GM21737 (cell line): ENCODE results near the gene GPATCH2.
A peak's percentile ranks its signal among the peaks of the same experiment; 100 is the strongest.
"Not testable (repeated sequence)": the region's sequence is repeated elsewhere in the genome, so short reads cannot be mapped to it uniquely, and the experiment has no call there.

ENCODE experiments used
- ATAC-seq: cut with Tn5 transposase; IDR thresholded peaks from one replicate; pipeline ENCODE4 v1.9.1; 2021; ENCODE audit warnings: mild to moderate bottlenecking, moderate library complexity; ENCODE audit not compliant: unreplicated experiment

GPATCH2 gene

DNA sequence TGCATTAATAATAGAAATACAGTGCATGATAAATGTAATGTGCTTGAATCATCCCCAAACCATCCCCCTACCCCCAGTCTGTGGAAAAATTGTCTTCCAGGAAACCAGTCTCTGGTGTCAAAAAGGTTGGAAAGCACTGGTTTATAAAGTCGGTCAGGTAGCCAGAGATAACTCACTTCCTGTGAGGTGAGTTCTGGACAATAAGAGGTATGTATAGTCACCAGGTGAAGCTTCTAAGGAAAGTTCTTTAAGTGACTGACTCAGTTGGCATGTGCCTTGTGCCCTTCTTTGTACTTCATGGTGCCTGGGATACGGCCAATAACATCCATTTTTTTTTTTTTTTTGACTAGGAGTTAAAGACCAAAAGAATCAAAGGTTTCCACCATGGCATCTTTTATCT lies 103.7 kb downstream of the GPATCH2 start:
- no peak for ATAC-seq

DNA sequence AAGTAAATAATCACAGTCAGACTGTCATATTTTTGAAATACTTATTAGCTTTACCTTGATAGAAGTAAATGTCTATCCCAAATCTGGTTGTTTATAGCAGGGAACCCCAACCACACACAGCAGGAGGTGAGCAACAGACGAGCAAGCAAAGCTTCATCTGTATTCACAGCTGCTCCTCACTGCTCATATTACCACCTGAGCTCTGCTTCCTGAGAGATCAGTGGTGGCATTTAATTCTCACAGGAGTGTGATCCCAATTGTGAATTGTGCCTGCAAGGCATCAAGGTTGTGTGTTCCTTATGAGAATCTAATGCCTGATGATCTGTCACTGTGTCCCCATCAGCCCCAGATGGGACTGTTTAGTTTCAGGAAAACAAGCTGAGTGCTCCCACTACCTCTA lies 104.3 kb downstream of the GPATCH2 start:
- ATAC-seq, result no peak

DNA sequence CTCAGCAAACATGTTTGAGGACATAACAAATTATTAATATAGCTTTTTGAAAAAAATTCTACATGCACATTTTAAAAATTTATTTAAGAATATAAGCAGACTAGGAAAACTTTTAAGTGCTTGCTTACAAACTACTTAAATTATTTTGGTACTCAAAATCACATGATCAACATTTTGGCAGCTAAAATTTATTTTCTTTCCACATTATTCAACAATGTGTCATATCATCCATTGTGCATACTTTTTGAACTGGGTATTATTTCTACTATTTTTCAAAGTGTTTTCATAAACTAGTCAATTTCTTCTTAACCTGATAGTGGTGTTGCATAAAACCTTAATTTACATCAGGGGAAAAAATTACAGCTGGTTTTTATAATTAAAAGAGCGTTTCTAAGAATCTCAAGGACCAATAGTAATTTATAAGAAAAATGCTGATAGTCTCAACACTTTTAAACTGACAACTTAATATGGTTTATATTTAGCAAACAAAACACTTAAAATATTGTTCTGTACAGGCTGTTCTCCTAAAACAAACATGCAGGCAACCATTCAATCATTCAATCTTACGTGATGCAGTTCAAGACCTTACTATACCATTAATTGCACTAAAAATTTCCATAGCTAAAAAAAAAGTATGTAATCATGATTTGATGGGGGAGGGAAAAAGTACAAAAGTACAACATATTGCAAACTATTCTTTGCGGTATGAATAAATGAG lies 105.0 kb downstream of the GPATCH2 start:
- no peak for ATAC-seq

DNA sequence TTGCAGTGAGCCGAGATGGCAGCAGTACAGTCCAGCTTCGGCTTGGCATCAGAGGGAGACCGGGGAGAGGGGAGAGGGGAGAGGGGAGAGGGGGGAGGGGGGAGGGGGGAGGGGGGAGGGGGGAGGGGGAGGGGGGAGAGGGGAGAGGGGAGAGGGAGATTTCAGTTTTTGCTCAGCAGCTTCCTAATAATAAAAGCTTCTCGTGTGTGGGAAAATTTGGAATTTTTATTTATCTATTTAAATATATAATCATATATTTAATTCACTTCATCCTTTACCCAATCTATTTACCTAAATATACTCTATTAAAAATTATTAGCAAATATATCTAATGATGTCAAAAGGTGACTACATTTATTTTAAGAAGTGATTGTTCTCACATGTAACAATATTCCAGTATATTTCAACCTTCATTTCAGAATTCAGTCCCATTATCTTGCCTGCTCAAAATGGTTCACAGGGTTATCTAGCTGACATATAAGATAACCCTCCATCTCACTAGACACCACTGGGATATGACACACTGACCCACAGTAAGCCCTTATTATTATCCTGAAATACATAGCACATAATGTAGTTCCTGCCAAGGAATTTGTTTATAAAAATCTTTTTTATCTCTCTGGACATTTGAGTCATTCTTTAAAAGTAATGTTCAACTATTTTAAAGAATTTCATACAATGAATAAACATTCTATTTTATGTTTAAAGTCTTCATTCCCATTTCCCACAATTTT lies 105.9 kb downstream of the GPATCH2 start:
- ATAC-seq, result no peak

DNA sequence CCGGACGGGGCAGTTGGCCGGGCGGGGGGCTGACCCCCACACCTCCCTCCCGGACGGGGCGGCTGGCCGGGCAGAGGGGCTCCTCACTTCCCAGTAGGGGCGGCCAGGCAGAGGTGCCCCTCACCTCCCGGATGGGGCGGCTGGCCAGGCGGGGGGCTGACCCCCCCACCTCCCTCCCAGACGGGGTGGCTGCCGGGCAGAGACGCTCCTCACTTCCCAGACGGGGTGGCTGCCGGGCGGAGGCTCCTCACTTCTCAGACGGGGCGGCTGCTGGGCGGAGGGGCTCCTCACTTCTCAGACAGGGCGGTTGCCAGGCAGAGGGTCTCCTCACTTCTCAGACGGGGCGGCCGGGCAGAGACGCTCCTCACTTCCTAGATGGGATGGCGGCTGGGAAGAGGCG lies 107.0 kb downstream of the GPATCH2 start:
- ATAC-seq, result not testable (repeated sequence)

DNA sequence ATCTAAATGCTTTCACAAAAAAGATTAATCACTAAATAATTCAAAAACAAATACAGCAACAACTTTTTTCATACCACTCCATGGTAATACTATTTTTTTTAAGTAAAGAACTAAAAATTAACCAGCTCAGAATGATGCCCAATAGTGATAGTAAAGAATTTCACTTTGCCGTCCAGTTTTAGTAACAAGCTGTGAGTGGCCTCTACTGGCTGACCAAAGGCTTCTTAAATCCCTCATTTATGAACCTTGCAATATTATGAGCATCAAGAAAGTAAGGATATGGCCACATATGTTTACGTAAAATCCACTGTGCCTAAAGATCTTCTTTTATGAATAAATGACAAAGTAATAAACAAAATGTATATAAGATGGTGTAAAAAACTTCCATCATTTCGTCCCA lies 108.6 kb downstream of the GPATCH2 start:
- ATAC-seq, result no peak

DNA sequence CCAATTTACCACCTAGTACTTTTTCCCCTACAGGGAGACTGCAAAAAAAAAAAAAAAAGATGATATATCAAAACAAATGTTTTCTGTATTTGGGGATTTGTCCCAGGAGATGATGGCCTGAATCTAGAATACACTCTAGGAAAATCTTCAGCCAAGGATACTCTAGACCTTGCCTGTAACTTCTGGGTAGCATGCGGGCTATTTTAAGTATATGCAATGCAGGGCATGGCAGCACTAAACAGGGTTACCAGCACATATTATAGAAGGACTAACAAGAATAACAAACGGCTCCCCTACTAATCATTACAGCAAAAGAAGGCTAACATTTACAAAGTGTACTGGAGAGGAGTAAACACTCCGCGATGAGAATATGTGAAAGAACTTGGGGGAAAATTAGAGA lies 109.6 kb downstream of the GPATCH2 start:
- no peak for ATAC-seq

DNA sequence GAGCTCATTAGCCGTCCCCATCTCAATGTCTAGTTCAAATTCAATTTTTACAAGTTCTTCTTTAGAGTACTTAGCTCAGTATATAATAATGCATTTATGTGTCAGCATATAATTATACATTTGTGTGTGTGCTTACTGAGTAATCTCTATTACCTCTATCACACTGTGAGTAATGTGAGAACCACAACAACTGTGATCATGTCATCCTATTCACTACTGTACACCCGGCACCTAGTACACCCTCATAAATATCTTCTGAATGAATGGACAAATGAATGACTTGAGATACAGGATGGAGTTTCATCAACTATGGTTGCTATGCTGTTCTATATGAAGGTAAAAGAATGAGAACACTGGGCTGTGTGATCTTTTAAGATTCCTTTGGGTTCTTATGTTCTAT lies 124.0 kb downstream of the GPATCH2 start:
- no peak for ATAC-seq

DNA sequence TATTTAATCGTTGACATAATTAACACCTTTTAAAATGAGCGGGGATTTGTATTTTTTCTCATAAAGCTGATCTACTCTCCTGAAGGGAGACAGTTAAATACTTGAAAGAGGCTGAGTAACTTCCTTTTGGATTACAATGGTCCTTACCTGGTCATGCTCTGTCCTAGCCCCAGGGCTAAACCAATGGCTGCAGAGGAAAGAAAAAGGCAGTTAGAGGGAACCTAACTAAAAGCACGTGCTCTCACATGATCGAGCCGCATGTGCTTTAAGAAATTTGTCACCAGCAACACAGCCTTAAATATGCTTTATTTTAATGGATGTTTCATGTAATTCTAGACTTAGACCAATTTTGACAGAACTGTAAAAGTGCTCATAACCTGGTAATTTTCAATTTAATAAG lies 132.7 kb downstream of the GPATCH2 start:
- no peak for ATAC-seq

DNA sequence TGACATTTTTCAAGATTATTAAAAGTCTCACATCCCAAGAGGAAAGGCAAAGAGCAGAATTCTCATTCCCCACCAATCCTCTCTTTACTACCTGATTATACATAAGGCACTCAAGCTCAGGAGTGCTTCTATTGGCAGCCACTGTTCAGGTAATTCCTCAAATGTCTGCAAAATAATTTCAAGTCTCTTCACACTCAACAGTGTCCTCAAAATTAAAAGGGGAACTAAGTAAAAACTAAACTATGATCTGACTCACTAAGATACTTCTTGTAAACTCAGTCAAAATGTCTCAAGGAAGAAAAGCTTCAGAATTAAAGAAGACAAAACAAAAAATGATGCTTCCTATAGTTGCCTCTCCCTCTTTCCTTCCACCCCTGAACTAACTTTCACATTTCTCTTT lies 135.6 kb downstream of the GPATCH2 start:
- ATAC-seq, result peak; percentile 85

DNA sequence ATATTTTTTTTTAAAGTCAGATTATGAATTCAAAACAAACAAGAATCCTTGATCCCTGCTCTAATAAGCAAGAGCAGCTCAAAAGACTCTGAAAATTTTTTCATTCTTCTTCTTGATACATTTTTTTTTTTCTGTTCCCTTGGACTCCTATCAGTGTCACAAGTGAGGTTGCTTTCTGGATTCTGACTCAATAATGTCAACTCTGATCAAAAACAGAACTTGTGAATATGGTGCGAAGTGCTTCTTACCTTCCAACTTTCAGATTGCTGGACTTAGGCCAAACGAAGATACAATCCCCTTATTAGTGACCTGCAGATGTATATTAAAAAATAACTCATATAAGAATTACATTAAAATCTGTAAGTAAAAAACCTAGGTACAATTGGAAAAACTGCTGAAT lies 136.1 kb downstream of the GPATCH2 start:
- peak; percentile 51 for ATAC-seq

DNA sequence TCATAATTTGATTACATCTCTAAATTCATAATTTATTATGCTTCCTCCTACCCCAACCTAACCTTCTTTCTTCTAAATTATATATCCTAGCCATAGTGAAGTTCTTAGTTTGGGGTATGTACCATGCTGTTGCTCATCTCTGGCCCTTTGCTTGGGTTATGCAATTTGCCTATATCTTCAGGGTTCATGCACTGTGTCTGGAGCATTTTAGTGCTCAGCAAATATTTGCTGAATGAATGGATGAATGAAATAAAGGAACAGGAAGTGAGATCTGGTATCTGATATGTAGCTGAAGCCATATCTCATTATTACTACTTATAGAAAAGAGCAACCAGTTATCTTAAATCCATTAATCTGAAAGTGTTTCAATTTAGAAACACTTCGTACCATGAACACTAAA lies 137.6 kb downstream of the GPATCH2 start:
- no peak for ATAC-seq

DNA sequence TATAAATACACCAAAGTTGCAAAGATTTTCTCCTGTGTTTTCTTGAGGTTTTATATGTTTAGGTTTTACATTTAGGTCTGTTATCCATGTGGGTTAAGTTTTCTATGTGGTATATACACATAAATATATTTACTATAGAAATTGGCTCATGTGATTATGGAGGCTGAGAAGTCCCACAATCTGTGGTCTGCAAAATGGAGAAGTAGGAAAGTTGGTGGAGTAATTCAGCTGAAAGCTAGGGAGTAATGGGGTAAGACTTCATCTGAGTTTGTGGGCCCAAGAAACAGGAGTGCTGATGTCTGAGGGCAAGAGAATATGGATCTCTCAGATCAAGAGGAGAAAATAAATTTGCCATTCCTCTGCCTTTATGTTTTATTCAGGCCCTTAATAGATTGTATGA lies 146.0 kb downstream of the GPATCH2 start:
- ATAC-seq, result no peak

DNA sequence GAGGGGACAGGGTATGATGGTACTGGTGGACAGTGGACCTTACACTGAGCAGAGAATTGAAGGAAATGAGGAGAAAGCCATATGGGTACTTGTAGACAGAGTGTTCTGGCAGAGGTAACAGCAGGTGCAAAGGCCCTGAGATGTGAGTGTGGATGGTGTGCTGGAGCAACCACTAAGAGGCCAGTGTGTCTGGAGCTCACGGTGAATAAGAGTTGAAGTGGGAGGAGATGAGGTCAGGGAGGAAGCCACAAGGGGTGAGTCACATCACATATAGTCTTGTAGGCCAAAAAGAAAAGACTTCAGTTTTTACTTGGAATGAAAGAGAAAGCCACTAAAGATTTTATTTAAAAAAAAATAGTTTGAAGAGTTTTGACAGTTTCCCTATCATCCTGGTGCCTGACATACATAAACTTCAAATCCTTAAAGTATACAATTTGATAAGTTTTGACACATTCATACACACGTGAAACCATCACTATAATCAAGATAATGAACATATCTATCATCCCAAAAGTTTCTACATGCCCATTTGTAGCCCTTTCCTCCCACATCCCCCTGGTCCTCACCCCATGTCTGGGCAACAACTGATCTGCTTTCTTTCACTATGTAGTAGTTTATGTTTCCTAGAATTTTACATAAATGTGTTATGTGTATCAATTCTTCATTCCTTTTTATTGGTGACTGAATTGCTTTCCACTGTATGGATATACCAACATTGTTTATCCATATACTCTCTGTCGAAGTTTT lies 148.4 kb downstream of the GPATCH2 start:
- ATAC-seq, result peak; percentile 96

DNA sequence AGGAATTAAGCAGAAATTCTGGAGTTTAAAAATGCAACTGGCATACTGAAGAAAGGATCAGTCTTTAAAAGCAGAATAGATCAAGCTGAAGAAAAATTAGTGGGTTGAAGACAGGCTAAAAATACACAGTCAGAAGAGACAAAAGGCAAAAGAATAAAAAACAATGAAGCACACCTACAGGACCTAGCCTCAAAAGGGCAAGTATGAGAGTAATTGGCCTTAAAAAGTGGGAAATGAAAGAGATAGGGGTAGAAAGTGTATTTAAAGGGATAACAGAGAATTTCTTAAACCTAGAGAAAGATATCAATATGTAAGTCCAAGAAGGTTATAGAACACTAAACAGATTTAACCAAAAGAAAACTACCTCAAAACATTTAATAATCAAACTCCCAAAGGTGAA lies 152.4 kb downstream of the GPATCH2 start:
- ATAC-seq, result no peak

DNA sequence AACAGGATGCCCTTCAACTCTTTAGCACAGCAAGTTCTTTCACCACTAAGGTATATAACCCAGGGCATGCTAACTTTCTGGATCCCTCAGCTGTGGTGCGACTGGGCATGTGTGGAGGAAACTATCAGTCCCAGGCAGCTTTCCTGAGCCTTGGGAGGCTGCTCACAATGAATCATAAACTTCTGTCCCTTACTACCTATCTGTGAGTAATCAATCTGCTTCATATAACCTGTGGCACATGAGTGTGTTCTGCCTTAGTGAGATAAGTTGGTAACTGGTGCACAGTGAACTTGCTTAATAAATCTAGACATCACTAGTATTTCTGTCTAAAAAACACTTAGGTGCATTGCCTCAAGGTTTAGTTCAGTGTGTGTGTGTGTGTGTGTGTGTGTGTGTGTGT lies 158.0 kb downstream of the GPATCH2 start:
- ATAC-seq, result no peak

DNA sequence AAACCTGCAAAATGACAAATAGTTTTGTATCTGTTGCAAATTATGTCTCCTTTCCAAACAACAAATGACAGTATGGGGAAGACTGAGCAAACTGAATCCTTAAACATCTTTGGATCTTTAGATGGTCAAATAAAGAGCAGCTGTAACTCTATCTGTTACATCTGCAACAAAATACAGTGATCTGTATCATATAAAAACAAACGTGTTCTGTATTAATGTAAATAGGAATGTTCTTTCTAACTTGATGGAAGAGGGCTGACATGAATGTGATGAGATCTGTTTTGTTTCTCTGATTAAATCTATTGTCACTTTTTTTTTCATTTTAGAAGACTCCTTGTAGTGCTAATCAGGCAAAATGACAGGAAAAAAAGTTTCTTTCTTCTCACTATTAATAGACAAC lies 159.5 kb downstream of the GPATCH2 start:
- ATAC-seq, result no peak

DNA sequence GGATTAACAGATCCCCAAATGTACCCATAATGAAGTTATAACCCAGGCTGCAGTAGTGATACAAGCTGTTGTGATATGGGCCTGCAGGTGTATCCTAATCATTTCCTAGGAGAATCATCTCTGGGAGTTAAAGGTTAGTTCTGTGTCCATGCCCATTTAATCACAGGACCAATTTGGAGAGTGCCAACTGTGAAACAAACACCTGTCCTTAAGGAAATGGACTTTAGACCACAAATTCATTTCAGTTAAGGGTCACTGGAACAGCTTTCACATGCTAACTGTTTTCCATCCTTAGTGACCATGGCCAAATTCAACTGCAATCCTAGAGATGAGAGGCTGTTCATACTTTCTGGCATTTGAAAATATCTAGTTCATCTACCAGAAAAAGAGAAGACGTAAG lies 160.9 kb downstream of the GPATCH2 start:
- ATAC-seq, result no peak

DNA sequence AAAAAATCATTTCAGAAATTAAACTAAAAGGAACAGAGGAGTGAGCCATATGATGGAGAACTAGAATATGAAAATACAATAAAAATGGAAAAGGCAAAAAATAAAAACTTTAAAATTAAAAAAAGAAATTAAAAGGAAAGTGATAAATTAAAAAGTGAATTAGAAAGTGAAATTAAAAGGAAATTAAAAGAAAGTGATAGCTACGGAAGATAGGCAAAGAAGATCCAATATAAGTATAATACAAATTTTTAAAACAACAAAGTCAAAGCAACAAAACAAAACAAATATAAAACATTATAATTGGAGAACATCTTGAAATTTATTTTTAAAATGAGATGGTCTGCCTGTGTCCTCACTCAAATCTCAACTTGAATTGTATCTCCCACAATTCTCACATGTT lies 165.8 kb downstream of the GPATCH2 start:
- no peak for ATAC-seq

DNA sequence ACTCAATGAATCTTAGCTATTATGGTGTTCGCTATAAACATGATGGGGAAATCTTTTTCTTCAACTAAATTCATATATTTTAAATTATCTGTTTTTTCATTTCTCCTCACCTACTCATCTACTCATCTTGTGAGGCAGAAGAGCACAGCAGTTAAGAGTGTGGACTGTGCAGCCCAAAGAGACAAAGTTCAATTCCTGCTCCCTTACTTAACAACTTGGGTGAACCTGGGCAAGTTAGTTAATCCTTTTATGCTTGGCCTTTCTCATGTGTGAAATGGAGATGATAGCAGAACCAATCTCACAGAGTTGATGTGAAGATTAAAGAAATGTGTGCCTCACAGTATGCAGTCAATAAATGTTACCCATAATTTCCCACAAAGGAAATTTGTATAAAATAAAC lies 168.2 kb downstream of the GPATCH2 start:
- ATAC-seq, result no peak

DNA sequence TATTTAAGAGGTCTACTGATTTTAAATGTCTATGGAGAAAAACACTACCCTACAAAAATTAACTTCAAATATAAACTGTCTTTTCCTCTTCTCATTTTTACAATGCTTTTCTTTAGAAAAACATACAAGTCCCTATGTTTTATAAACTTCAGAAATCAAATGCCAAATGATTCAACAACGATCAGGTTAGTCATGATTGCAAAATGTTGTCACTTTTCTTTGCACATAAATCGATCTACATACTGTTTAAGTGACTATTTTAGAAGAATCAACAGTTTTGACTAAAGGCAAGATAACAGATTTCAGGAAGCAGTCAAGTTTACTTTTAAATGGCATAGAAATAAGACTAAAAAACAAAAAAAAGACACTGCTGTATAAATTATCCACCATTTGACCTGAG lies 168.7 kb downstream of the GPATCH2 start:
- ATAC-seq, result no peak

DNA sequence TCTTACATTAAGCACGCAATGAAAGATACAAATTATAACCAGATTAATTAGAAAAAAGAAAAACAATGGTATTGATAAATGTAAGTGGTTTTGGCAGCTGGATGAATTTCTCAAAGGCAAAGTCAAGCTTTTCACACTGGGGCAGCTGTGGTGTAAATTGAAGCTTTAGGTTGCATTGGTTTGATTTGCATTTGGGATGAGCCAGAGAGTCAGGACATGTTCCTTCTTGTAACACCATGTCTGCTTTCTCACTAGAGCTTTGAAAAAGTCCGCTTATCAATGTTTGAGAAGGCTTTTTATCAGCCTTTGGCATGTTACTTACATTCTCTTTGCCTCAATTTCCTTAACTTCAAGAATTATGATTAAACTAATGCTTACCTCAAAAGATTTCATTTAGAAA lies 173.9 kb downstream of the GPATCH2 start:
- ATAC-seq, result no peak
